ENCODE data around the gene WWOX.

WWOX gene

GRCh38 chr16:78920621-78921020 is 821.2 kb downstream of the WWOX start:
- Histone ChIP-seq H3K23ac (ENCODE audit: low read length) (no peak overlapping the region), H4K91ac (ENCODE audit: low read depth, low read length) (no peak overlapping the region), H2AFZ (ENCODE audit: insufficient read depth, low read length, poor library complexity) (no peak overlapping the region), H3K27ac (ENCODE audit: low read depth, low read length) (no peak overlapping the region), H3K27me3 (ENCODE audit: insufficient read depth, low read length) (no peaks in the 10 kb centered on the region), H3K4ac (ENCODE audit: low read depth, low read length) (no peak overlapping the region), H3K4me3 (ENCODE audit: low read depth, low read length) (no peak overlapping the region), H2BK12ac (ENCODE audit: low read length) (no peak overlapping the region), H3K18ac (ENCODE audit: low read length) (no peak overlapping the region), H3K4me2 (ENCODE audit: low read length) (no peak overlapping the region), H4K12ac (ENCODE audit: low read depth, low read length) (no peak overlapping the region), H3K79me1 (ENCODE audit: low read length) (no peaks in the 10 kb centered on the region), H3K79me2 (ENCODE audit: control insufficient read depth, insufficient read depth, low read length, poor library complexity) (no peaks in the 10 kb centered on the region), H3K9me3 (ENCODE audit: insufficient read depth, low read depth, low read length) (peaks cover 2% of the 10 kb centered on the region), H4K8ac (ENCODE audit: low read depth, low read length) (no peak overlapping the region), H2BK5ac (ENCODE audit: low read depth, low read length, poor library complexity) (no peak overlapping the region), H2AK5ac (ENCODE audit: low read length) (no peak overlapping the region), H3K36me3 (ENCODE audit: control insufficient read depth in 1 of 2, insufficient read depth in 2 of 2, low read length in 2 of 2) (no peaks in the 10 kb centered on the region), H3K14ac (ENCODE audit: low read length) (no peak overlapping the region), H3K4me1 (ENCODE audit: control insufficient read depth in 1 of 2, insufficient read depth in 2 of 2, low read length in 2 of 2) (no peaks in the 10 kb centered on the region), H2BK120ac (ENCODE audit: insufficient read depth, low read length, poor library complexity) (no peak overlapping the region), H3K9ac (ENCODE audit: low read length) (no peak overlapping the region)
- no CpG with 5 or more reads among the region's 3 CpGs for WGBS (ENCODE audit: extremely low coverage, insufficient coverage, insufficient read length)
- no peak for DNase-seq

GRCh38 chr16:78925083-78925767 is 825.8 kb downstream of the WWOX start:
- no peak overlapping the region for H2BK120ac ChIP-seq (ENCODE audit: insufficient read depth, low read length, poor library complexity)
- peaks cover 2% of the 10 kb centered on the region for H3K9me3 ChIP-seq (ENCODE audit: insufficient read depth, low read depth, low read length)
- peak; percentile 18 to 54 for DNase-seq
- H3K14ac ChIP-seq (ENCODE audit: low read length): no peak overlapping the region
- H2AFZ ChIP-seq (ENCODE audit: insufficient read depth, low read length, poor library complexity): no peak overlapping the region
- H3K36me3 ChIP-seq (ENCODE audit: control insufficient read depth in 1 of 2, insufficient read depth in 2 of 2, low read length in 2 of 2): no peaks in the 10 kb centered on the region
- H2AK5ac ChIP-seq (ENCODE audit: low read length): no peak overlapping the region
- H3K4me2 ChIP-seq (ENCODE audit: low read length): no peak overlapping the region
- no peak overlapping the region for H3K9ac ChIP-seq (ENCODE audit: low read length)
- H3K79me2 ChIP-seq (ENCODE audit: control insufficient read depth, insufficient read depth, low read length, poor library complexity): no peaks in the 10 kb centered on the region
- no peaks in the 10 kb centered on the region for H3K79me1 ChIP-seq (ENCODE audit: low read length)
- H4K91ac ChIP-seq (ENCODE audit: low read depth, low read length): no peak overlapping the region
- H3K27ac ChIP-seq (ENCODE audit: low read depth, low read length): no peak overlapping the region
- no peak overlapping the region for H3K4ac ChIP-seq (ENCODE audit: low read depth, low read length)
- no peak overlapping the region for H4K8ac ChIP-seq (ENCODE audit: low read depth, low read length)
- no CpG with 5 or more reads among the region's 8 CpGs for WGBS (ENCODE audit: extremely low coverage, insufficient coverage, insufficient read length)
- H3K27me3 ChIP-seq (ENCODE audit: insufficient read depth, low read length): no peaks in the 10 kb centered on the region
- H3K23ac ChIP-seq (ENCODE audit: low read length): no peak overlapping the region
- no peak overlapping the region for H2BK12ac ChIP-seq (ENCODE audit: low read length)
- H3K18ac ChIP-seq (ENCODE audit: low read length): no peak overlapping the region
- H2BK5ac ChIP-seq (ENCODE audit: low read depth, low read length, poor library complexity): no peak overlapping the region
- no peak overlapping the region for H3K4me3 ChIP-seq (ENCODE audit: low read depth, low read length)
- no peak overlapping the region for H4K12ac ChIP-seq (ENCODE audit: low read depth, low read length)
- no peaks in the 10 kb centered on the region for H3K4me1 ChIP-seq (ENCODE audit: control insufficient read depth in 1 of 2, insufficient read depth in 2 of 2, low read length in 2 of 2)

- no peaks in the 10 kb centered on the region for H3K27me3 ChIP-seq (ENCODE audit: insufficient read depth, low read length)
- no peak overlapping the region for H4K8ac ChIP-seq (ENCODE audit: low read depth, low read length)
- no peak overlapping the region for H2BK5ac ChIP-seq (ENCODE audit: low read depth, low read length, poor library complexity)
- no peak overlapping the region for H2BK12ac ChIP-seq (ENCODE audit: low read length)
- H3K9me3 ChIP-seq (ENCODE audit: insufficient read depth, low read depth, low read length): no peaks in the 10 kb centered on the region
- H3K23ac ChIP-seq (ENCODE audit: low read length): no peak overlapping the region
- H3K4me1 ChIP-seq (ENCODE audit: control insufficient read depth in 1 of 2, insufficient read depth in 2 of 2, low read length in 2 of 2): no peaks in the 10 kb centered on the region
- H2AFZ ChIP-seq (ENCODE audit: insufficient read depth, low read length, poor library complexity): no peak overlapping the region
- H4K91ac ChIP-seq (ENCODE audit: low read depth, low read length): no peak overlapping the region
- H3K27ac ChIP-seq (ENCODE audit: low read depth, low read length): no peak overlapping the region
- DNase-seq: no peak
- no peak overlapping the region for H3K4me3 ChIP-seq (ENCODE audit: low read depth, low read length)
- no peak overlapping the region for H3K4me2 ChIP-seq (ENCODE audit: low read length)
- no peak overlapping the region for H4K12ac ChIP-seq (ENCODE audit: low read depth, low read length)
- no peak overlapping the region for H3K9ac ChIP-seq (ENCODE audit: low read length)
- H3K4ac ChIP-seq (ENCODE audit: low read depth, low read length): no peak overlapping the region
- H3K18ac ChIP-seq (ENCODE audit: low read length): no peak overlapping the region
- no CpG with 5 or more reads among the region's 5 CpGs for WGBS (ENCODE audit: extremely low coverage, insufficient coverage, insufficient read length)
- no peaks in the 10 kb centered on the region for H3K79me2 ChIP-seq (ENCODE audit: control insufficient read depth, insufficient read depth, low read length, poor library complexity)
- no peak overlapping the region for H2BK120ac ChIP-seq (ENCODE audit: insufficient read depth, low read length, poor library complexity)
- no peak overlapping the region for H2AK5ac ChIP-seq (ENCODE audit: low read length)
- H3K79me1 ChIP-seq (ENCODE audit: low read length): no peaks in the 10 kb centered on the region
- H3K36me3 ChIP-seq (ENCODE audit: control insufficient read depth in 1 of 2, insufficient read depth in 2 of 2, low read length in 2 of 2): no peaks in the 10 kb centered on the region
- no peak overlapping the region for H3K14ac ChIP-seq (ENCODE audit: low read length)
These were observed 827.3 kb downstream of the WWOX start for GRCh38 chr16:78926723-78927210.

DNA sequence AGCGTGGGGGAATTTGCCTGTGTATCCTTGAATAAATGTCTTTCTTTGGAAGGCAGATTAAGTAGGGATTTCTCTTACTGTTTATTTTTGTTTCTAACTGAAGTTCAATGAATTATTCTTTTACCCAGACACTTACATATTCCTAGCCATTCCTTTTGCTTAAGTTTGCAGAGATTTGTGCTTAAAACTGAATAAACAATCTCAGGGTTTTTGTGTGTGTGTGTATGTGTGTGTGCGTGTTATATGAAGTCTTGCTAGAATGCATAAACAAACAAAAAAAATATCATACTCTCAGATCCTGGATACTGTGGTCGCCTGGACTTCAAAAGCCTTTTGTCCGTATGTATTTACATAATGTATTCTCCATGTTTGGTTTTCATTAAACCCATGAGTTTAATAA is 828.3 kb downstream of the WWOX start:
- Histone ChIP-seq H3K4me1 (ENCODE audit: control insufficient read depth in 1 of 2, insufficient read depth in 2 of 2, low read length in 2 of 2) (peaks cover 1 to 2% of the 10 kb centered on the region in 2 experiments), H3K23ac (ENCODE audit: low read length) (no peak overlapping the region), H2BK5ac (ENCODE audit: low read depth, low read length, poor library complexity) (no peak overlapping the region), H3K9me3 (ENCODE audit: insufficient read depth, low read depth, low read length) (no peaks in the 10 kb centered on the region), H2BK12ac (ENCODE audit: low read length) (no peak overlapping the region), H3K9ac (ENCODE audit: low read length) (no peak overlapping the region), H4K12ac (ENCODE audit: low read depth, low read length) (no peak overlapping the region), H3K79me2 (ENCODE audit: control insufficient read depth, insufficient read depth, low read length, poor library complexity) (no peaks in the 10 kb centered on the region), H3K27ac (ENCODE audit: low read depth, low read length) (no peak overlapping the region), H3K79me1 (ENCODE audit: low read length) (no peaks in the 10 kb centered on the region), H2BK120ac (ENCODE audit: insufficient read depth, low read length, poor library complexity) (no peak overlapping the region), H3K4me3 (ENCODE audit: low read depth, low read length) (no peak overlapping the region), H2AK5ac (ENCODE audit: low read length) (no peak overlapping the region), H3K36me3 (ENCODE audit: control insufficient read depth in 1 of 2, insufficient read depth in 2 of 2, low read length in 2 of 2) (no peaks in the 10 kb centered on the region), H4K8ac (ENCODE audit: low read depth, low read length) (no peak overlapping the region), H3K14ac (ENCODE audit: low read length) (no peak overlapping the region), H3K4ac (ENCODE audit: low read depth, low read length) (no peak overlapping the region), H2AFZ (ENCODE audit: insufficient read depth, low read length, poor library complexity) (no peak overlapping the region), H3K27me3 (ENCODE audit: insufficient read depth, low read length) (no peaks in the 10 kb centered on the region), H3K4me2 (ENCODE audit: low read length) (no peak overlapping the region), H3K18ac (ENCODE audit: low read length) (no peak overlapping the region), H4K91ac (ENCODE audit: low read depth, low read length) (no peak overlapping the region)
- WGBS (ENCODE audit: extremely low coverage, insufficient coverage, insufficient read length): no CpG with 5 or more reads among the region's 4 CpGs
- DNase-seq: no peak
